Activated T-cell treated with anti-CD3 and anti-CD28 coated beads, Interleukin-2, amount 50 U/mL, for 48 hours (primary cell): ENCODE data around the gene RERE.
A peak's percentile ranks its signal among the peaks of the same experiment; 100 is the strongest.

Source experiments
- DNase-seq, 2 experiments: peaks; one replicate each; pipeline ENCODE4 v3.0.0-alpha.2; 2020

RERE gene

GRCh38 chr1:8435569-8436071, 381.8 kb downstream of the RERE start:
- no peak for DNase-seq

GRCh38 chr1:8434101-8434500, 383.3 kb downstream of the RERE start:
- DNase-seq: no peak

GRCh38 chr1:8431784-8432183, 385.7 kb downstream of the RERE start:
- DNase-seq: no peak

GRCh38 chr1:8431019-8431418, 386.4 kb downstream of the RERE start:
- peak in 1 of 2 experiments; percentile 37 for DNase-seq

- no peak for DNase-seq
These were observed 387.0 kb downstream of the RERE start for GRCh38 chr1:8430476-8430875.

GRCh38 chr1:8429549-8430110, 387.8 kb downstream of the RERE start:
- no peak for DNase-seq

GRCh38 chr1:8428441-8428840, 389.0 kb downstream of the RERE start:
- DNase-seq: no peak

- DNase-seq: no peak
These were observed 389.5 kb downstream of the RERE start for GRCh38 chr1:8427986-8428385.

- no peak for DNase-seq
These were observed 389.9 kb downstream of the RERE start for GRCh38 chr1:8427493-8427892.

GRCh38 chr1:8426996-8427395, 390.4 kb downstream of the RERE start:
- no peak for DNase-seq

- no peak for DNase-seq
These were observed 391.7 kb downstream of the RERE start for GRCh38 chr1:8425781-8426161.

GRCh38 chr1:8425150-8425780, 392.2 kb downstream of the RERE start:
- no peak for DNase-seq

- peak; percentile 65 to 67 for DNase-seq
These were observed 392.8 kb downstream of the RERE start for GRCh38 chr1:8424539-8425116.

GRCh38 chr1:8423692-8424538, 393.5 kb downstream of the RERE start:
- DNase-seq: peak; percentile 81 to 82

GRCh38 chr1:8423269-8423691, 394.2 kb downstream of the RERE start:
- peak; percentile 58 to 68 for DNase-seq

- DNase-seq: peak; percentile 41 to 42
These were observed 394.8 kb downstream of the RERE start for GRCh38 chr1:8422510-8423268.

GRCh38 chr1:8421721-8422120, 395.7 kb downstream of the RERE start:
- DNase-seq: no peak

- DNase-seq: no peak
These were observed 397.1 kb downstream of the RERE start for GRCh38 chr1:8420318-8420717.

- no peak for DNase-seq
These were observed 397.6 kb downstream of the RERE start for GRCh38 chr1:8419861-8420260.

- no peak for DNase-seq
These were observed 398.3 kb downstream of the RERE start for GRCh38 chr1:8419172-8419571.

- DNase-seq: no peak
These were observed 399.1 kb downstream of the RERE start for GRCh38 chr1:8418301-8418700.

- DNase-seq: no peak
These were observed 399.8 kb downstream of the RERE start for GRCh38 chr1:8417625-8418024.

GRCh38 chr1:8416881-8417280, 400.6 kb downstream of the RERE start:
- DNase-seq: no peak
